ENCODE measurements around the gene PLA2R1. TPM values are rescaled to one million over a fixed set of nuclear protein-coding genes. Genes with fewer than 3 reads are reported as not detected.

The PLA2R1 gene
- total RNA-seq, 1 experiment from 2014 or later: 5.7 TPM

DNA sequence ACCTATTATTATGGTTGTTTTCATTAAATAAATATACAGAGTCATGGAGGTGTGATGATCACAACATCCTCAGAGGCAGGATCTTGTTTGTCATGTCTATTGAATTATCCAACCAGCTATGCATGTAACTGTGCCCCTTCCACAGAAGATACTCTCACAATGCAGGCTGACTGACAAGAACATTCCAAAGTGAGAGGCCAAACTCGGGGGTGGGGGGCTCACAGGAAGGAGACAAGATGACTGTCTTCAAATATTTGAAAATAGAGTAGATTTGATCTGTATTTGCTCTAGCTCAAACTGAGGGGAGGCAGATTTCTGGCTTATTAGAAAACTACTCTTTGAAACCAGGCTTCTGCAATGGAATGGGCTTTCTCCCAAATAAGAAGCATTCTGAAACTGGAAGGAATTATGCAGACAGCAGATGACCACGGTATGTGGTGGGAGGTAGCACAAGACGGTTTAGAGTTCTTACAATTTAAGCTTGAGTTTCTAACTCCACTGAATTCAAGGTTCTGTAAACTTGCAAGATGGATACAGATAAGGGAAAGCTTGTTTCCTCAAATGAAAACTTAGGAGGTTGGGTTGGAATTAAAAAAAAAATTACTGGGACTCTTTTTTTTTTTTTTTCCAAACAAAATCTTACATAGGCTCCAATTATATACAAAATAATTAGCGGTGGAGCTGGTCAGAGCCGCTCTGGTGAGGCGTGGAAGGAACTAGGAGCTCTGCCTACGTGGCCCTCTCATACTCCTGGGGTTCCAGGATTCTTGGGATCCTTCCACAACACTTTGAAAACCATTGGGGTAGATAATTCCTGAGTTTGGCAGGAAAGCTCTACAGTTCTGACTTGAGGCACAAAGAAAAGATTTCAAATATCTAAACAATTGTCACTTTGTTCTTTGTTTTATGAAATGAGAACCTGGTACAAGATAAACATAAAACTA lies 79.3 kb downstream of the PLA2R1 start:
- H3K27ac ChIP-seq (ENCODE audit: low read length): no peak overlapping the region
- H3K27me3 ChIP-seq (ENCODE audit: control insufficient read depth, insufficient read depth, low read length): peaks cover 2% of the 10 kb centered on the region; the same call in 1 of the 2 replicates
- intact Hi-C loops (cut with micrococcal nuclease; ENCODE audit: unreplicated experiment) (no loop called here), in situ Hi-C loops (cut with HindIII; ENCODE audit: low pct_unique_long_range_greater_than_20kb, low sequenced_read_pairs) (no loop called here)
- POLR2A ChIA-PET: no interaction called here
- no TSS peak for BruUV-seq (replicated peaks)
- TF ChIP-seq, protein P1, sequence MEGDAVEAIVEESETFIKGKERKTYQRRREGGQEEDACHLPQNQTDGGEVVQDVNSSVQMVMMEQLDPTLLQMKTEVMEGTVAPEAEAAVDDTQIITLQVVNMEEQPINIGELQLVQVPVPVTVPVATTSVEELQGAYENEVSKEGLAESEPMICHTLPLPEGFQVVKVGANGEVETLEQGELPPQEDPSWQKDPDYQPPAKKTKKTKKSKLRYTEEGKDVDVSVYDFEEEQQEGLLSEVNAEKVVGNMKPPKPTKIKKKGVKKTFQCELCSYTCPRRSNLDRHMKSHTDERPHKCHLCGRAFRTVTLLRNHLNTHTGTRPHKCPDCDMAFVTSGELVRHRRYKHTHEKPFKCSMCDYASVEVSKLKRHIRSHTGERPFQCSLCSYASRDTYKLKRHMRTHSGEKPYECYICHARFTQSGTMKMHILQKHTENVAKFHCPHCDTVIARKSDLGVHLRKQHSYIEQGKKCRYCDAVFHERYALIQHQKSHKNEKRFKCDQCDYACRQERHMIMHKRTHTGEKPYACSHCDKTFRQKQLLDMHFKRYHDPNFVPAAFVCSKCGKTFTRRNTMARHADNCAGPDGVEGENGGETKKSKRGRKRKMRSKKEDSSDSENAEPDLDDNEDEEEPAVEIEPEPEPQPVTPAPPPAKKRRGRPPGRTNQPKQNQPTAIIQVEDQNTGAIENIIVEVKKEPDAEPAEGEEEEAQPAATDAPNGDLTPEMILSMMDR (IDR thresholded peaks at IDR 0.05): no peak
- no peak for TF ChIP-seq POLR2AphosphoS5 (IDR thresholded peaks at IDR 0.05; ENCODE audit: low read depth, low read length)
- TF ChIP-seq SIN3A (IDR thresholded peaks at IDR 0.05; ENCODE audit: borderline replicate concordance, insufficient read depth, low read depth, low read length): no peak
- no peak for TF ChIP-seq TCF7L2 (IDR thresholded peaks at IDR 0.05; ENCODE audit: low read depth, low read length)
- no peaks in the 10 kb centered on the region for H3K9me3 ChIP-seq (ENCODE audit: control insufficient read depth, insufficient read depth, low read depth, low read length)
- CTCF ChIA-PET: no interaction called here
- H3K4me1 ChIP-seq (ENCODE audit: control insufficient read depth, insufficient read depth, low read length): no peaks in the 10 kb centered on the region
- ATAC-seq (no peak), DNase-seq (ENCODE audit: low read depth, low spot score) (no peak)
- H3K4me3 ChIP-seq (ENCODE audit: low read depth in 2 of 2, low read length in 2 of 2): no peak overlapping the region
- no peaks in the 10 kb centered on the region for H3K36me3 ChIP-seq (ENCODE audit: control insufficient read depth, insufficient read depth, low read length)

DNA sequence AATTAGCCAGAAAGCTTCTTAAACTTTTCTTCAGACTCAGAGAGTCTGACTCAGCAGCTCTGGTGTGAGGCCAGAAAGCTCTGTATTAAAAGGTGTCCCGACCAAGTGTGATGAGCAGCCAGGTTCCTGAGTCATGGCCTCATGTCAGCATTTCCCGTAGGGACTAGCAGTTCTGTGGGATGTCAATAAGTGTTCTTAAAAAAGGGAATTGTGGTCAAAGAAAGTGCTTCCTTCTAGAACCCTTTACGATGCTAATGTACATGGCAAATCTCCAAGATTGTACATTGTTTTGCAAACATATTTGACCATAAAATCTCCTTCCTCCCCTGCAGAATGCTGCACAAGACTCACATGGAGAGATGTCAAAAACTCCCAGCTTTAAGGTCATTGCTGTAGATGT lies 80.1 kb downstream of the PLA2R1 start:
- Histone ChIP-seq H3K27me3 (ENCODE audit: control insufficient read depth, insufficient read depth, low read length) (peaks cover 1% of the 10 kb centered on the region; the same call in 1 of the 2 replicates), H3K36me3 (ENCODE audit: control insufficient read depth, insufficient read depth, low read length) (no peaks in the 10 kb centered on the region), H3K4me3 (ENCODE audit: low read depth in 2 of 2, low read length in 2 of 2) (no peak overlapping the region), H3K4me1 (ENCODE audit: control insufficient read depth, insufficient read depth, low read length) (no peaks in the 10 kb centered on the region), H3K27ac (ENCODE audit: low read length) (no peak overlapping the region), H3K9me3 (ENCODE audit: control insufficient read depth, insufficient read depth, low read depth, low read length) (no peaks in the 10 kb centered on the region)
- ChIA-PET POLR2A (no interaction called here), CTCF (no interaction called here)
- no TSS peak for BruUV-seq (replicated peaks)
- intact Hi-C loops (cut with micrococcal nuclease; ENCODE audit: unreplicated experiment) (no loop called here), in situ Hi-C loops (cut with HindIII; ENCODE audit: low pct_unique_long_range_greater_than_20kb, low sequenced_read_pairs) (no loop called here)
- no peak for TF ChIP-seq POLR2AphosphoS5 (IDR thresholded peaks at IDR 0.05; ENCODE audit: low read depth, low read length)
- TF ChIP-seq, protein P1 (IDR thresholded peaks at IDR 0.05): no peak
- TF ChIP-seq, protein P2, sequence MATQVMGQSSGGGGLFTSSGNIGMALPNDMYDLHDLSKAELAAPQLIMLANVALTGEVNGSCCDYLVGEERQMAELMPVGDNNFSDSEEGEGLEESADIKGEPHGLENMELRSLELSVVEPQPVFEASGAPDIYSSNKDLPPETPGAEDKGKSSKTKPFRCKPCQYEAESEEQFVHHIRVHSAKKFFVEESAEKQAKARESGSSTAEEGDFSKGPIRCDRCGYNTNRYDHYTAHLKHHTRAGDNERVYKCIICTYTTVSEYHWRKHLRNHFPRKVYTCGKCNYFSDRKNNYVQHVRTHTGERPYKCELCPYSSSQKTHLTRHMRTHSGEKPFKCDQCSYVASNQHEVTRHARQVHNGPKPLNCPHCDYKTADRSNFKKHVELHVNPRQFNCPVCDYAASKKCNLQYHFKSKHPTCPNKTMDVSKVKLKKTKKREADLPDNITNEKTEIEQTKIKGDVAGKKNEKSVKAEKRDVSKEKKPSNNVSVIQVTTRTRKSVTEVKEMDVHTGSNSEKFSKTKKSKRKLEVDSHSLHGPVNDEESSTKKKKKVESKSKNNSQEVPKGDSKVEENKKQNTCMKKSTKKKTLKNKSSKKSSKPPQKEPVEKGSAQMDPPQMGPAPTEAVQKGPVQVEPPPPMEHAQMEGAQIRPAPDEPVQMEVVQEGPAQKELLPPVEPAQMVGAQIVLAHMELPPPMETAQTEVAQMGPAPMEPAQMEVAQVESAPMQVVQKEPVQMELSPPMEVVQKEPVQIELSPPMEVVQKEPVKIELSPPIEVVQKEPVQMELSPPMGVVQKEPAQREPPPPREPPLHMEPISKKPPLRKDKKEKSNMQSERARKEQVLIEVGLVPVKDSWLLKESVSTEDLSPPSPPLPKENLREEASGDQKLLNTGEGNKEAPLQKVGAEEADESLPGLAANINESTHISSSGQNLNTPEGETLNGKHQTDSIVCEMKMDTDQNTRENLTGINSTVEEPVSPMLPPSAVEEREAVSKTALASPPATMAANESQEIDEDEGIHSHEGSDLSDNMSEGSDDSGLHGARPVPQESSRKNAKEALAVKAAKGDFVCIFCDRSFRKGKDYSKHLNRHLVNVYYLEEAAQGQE (IDR thresholded peaks at IDR 0.05; ENCODE audit: insufficient read depth in 1 of 2, low read depth in 2 of 2, low read length in 1 of 2): no peak
- DNase-seq (ENCODE audit: low read depth, low spot score): no peak
- no peak for ATAC-seq

Data from Panc1 (cell line).